ENCODE data around the gene RORB. TPM values are rescaled to one million over a fixed set of nuclear protein-coding genes. Genes with fewer than 3 reads are reported as not detected.

Gene RORB
- total RNA-seq, 2 experiments from 2014 or later: not detected

- CTCF ChIA-PET (ENCODE audit: unreplicated experiment): no interaction called here
- intact Hi-C loops (cut with micrococcal nuclease; ENCODE audit: unreplicated experiment): no loop called here
- POLR2A ChIA-PET: no interaction called here
Observed at GRCh38 chr9:74726581-74726980, 229.4 kb downstream of the RORB start.

GRCh38 chr9:74728176-74728575 is 231.0 kb downstream of the RORB start:
- no TSS peak for BruUV-seq (replicated peaks)
- no peak overlapping the region for H3K4me2 ChIP-seq (ENCODE audit: low read length)
- POLR2A ChIA-PET: interaction anchor here (0.7 kb wide), 1 partner anchor 28 kb away, joined by 3 read pairs; no protein-coding TSS in a partner anchor
- H3K27ac ChIP-seq (ENCODE audit: low read depth, low read length, poor library complexity, severe bottlenecking): no peak overlapping the region
- CTCF ChIA-PET (ENCODE audit: unreplicated experiment): no interaction called here
- intact Hi-C loops (cut with micrococcal nuclease; ENCODE audit: unreplicated experiment): no loop called here
- DNase-seq (ENCODE audit: low spot score): no peak
- H2AFZ ChIP-seq (ENCODE audit: low read length): no peak overlapping the region
- H4K20me1 ChIP-seq (ENCODE audit: insufficient read depth, low read length): no peaks in the 10 kb centered on the region
- TF ChIP-seq CTCF (conservative IDR thresholded peaks at IDR 0.05; ENCODE audit: low read length): no peak
- TF ChIP-seq EZH2phosphoT487 (IDR thresholded peaks at IDR 0.05; ENCODE audit: borderline replicate concordance, low read depth, low read length): no peak
- H3K9me3 ChIP-seq (ENCODE audit: low read length): no peaks in the 10 kb centered on the region
- H3K9me2 ChIP-seq (ENCODE audit: insufficient read depth, low read length): no peaks in the 10 kb centered on the region
- no peak overlapping the region for H3K4me3 ChIP-seq (ENCODE audit: low read depth, low read length, poor library complexity, severe bottlenecking)
- H3K4me1 ChIP-seq (ENCODE audit: insufficient read depth, low read length, poor library complexity, severe bottlenecking): no peaks in the 10 kb centered on the region
- H3K36me3 ChIP-seq (ENCODE audit: insufficient read depth, low read length): no peaks in the 10 kb centered on the region
- no peaks in the 10 kb centered on the region for H3K79me2 ChIP-seq (ENCODE audit: insufficient read depth, low read depth, low read length)

More at GRCh38 chr9:74726581-74726980, 229.4 kb downstream of the RORB start:
- no peak for DNase-seq (ENCODE audit: low spot score)
- no peak overlapping the region for H3K4me2 ChIP-seq (ENCODE audit: low read length)
- H2AFZ ChIP-seq (ENCODE audit: low read length): no peak overlapping the region
- H3K9me3 ChIP-seq (ENCODE audit: low read length): no peaks in the 10 kb centered on the region
- H4K20me1 ChIP-seq (ENCODE audit: insufficient read depth, low read length): no peaks in the 10 kb centered on the region
- H3K4me1 ChIP-seq (ENCODE audit: insufficient read depth, low read length, poor library complexity, severe bottlenecking): no peaks in the 10 kb centered on the region
- no TSS peak for BruUV-seq (replicated peaks)
- TF ChIP-seq CTCF (conservative IDR thresholded peaks at IDR 0.05; ENCODE audit: low read length): no peak
- no peak for TF ChIP-seq EZH2phosphoT487 (IDR thresholded peaks at IDR 0.05; ENCODE audit: borderline replicate concordance, low read depth, low read length)
- H3K4me3 ChIP-seq (ENCODE audit: low read depth, low read length, poor library complexity, severe bottlenecking): no peak overlapping the region
- H3K79me2 ChIP-seq (ENCODE audit: insufficient read depth, low read depth, low read length): no peaks in the 10 kb centered on the region
- H3K36me3 ChIP-seq (ENCODE audit: insufficient read depth, low read length): no peaks in the 10 kb centered on the region
- no peaks in the 10 kb centered on the region for H3K9me2 ChIP-seq (ENCODE audit: insufficient read depth, low read length)
- no peak overlapping the region for H3K27ac ChIP-seq (ENCODE audit: low read depth, low read length, poor library complexity, severe bottlenecking)

- CTCF ChIA-PET (ENCODE audit: unreplicated experiment): no interaction called here
Observed at GRCh38 chr9:74729136-74729695, 232.1 kb downstream of the RORB start.

More at GRCh38 chr9:74729136-74729695, 232.1 kb downstream of the RORB start:
- Histone ChIP-seq H3K27ac (ENCODE audit: low read depth, low read length, poor library complexity, severe bottlenecking) (no peak overlapping the region), H3K9me2 (ENCODE audit: insufficient read depth, low read length) (no peaks in the 10 kb centered on the region), H3K4me3 (ENCODE audit: low read depth, low read length, poor library complexity, severe bottlenecking) (no peak overlapping the region), H3K36me3 (ENCODE audit: insufficient read depth, low read length) (no peaks in the 10 kb centered on the region), H3K79me2 (ENCODE audit: insufficient read depth, low read depth, low read length) (no peaks in the 10 kb centered on the region), H4K20me1 (ENCODE audit: insufficient read depth, low read length) (no peaks in the 10 kb centered on the region), H3K9me3 (ENCODE audit: low read length) (no peaks in the 10 kb centered on the region), H2AFZ (ENCODE audit: low read length) (no peak overlapping the region), H3K4me1 (ENCODE audit: insufficient read depth, low read length, poor library complexity, severe bottlenecking) (no peaks in the 10 kb centered on the region), H3K4me2 (ENCODE audit: low read length) (no peak overlapping the region)
- DNase-seq (ENCODE audit: low spot score): no peak
- intact Hi-C loops (cut with micrococcal nuclease; ENCODE audit: unreplicated experiment): no loop called here
- TF ChIP-seq CTCF (conservative IDR thresholded peaks at IDR 0.05; ENCODE audit: low read length) (no peak), EZH2phosphoT487 (IDR thresholded peaks at IDR 0.05; ENCODE audit: borderline replicate concordance, low read depth, low read length) (no peak)
- POLR2A ChIA-PET: interaction anchor here (0.7 kb wide), 1 partner anchor 20 kb away, joined by 3 read pairs; no protein-coding TSS in a partner anchor
- no TSS peak for BruUV-seq (replicated peaks)
